ENCODE data around the gene STAMBP. TPM values are rescaled to one million over a fixed set of nuclear protein-coding genes. Genes with fewer than 3 reads are reported as not detected.
"Not testable (repeated sequence)": the region's sequence is repeated elsewhere in the genome, so short reads cannot be mapped to it uniquely, and the experiment has no call there.

The STAMBP gene
- total RNA-seq, 2 experiments from 2014 or later = 76.9 to 87.1 TPM

DNA sequence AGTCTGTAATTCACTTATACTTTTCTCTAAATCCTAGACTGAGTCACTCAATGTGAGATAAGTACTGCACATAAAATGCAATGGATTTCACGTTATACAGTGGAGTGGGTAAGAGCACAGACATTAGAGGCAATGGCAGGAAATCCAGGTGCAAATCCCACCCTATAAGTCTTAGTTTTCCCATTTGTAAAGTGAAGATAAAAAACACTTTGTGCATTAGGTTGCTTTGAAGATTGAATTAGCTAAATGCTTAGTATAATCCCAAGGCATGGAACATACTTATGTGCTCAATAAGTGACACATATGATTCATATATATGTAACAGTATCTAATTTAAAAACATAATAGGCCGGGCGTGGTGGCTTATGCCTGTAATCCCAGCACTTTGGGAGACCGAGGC is 74.6 kb downstream of the STAMBP start:
- Mint-ChIP-seq H3K27me3 (no peaks in the 10 kb centered on the region), H3K4me1 (ENCODE audit: low read depth) (peaks cover 7% of the 10 kb centered on the region), H3K4me3 (no peak overlapping the region), H3K27ac (no peak overlapping the region), H3K36me3 (ENCODE audit: low read depth) (no peaks in the 10 kb centered on the region), H3K9me3 (no peaks in the 10 kb centered on the region)
- no peak for TF ChIP-seq CTCF (IDR thresholded peaks at IDR 0.05)
- no peak for DNase-seq
- CTCF ChIA-PET = interaction anchor here (1.1 to 1.5 kb wide), 2 partner anchors 76 to 79 kb away, joined by 3 read pairs; no protein-coding TSS in a partner anchor
- ATAC-seq = no peak
- intact Hi-C loops (cut with micrococcal nuclease) = no loop called here
- POLR2A ChIA-PET = no interaction called here

GRCh38 chr2:73903949-73904613 is 75.3 kb downstream of the STAMBP start:
- POLR2A ChIA-PET; H3K36me3 Mint-ChIP-seq (ENCODE audit: low read depth); CTCF ChIA-PET; H3K9me3 Mint-ChIP-seq; DNase-seq; H3K4me3 Mint-ChIP-seq; H3K27me3 Mint-ChIP-seq; ATAC-seq; H3K27ac Mint-ChIP-seq; intact Hi-C loops (cut with micrococcal nuclease): not testable (repeated sequence)
- peaks cover 10% of the 10 kb centered on the region for H3K4me1 Mint-ChIP-seq (ENCODE audit: low read depth)

DNA sequence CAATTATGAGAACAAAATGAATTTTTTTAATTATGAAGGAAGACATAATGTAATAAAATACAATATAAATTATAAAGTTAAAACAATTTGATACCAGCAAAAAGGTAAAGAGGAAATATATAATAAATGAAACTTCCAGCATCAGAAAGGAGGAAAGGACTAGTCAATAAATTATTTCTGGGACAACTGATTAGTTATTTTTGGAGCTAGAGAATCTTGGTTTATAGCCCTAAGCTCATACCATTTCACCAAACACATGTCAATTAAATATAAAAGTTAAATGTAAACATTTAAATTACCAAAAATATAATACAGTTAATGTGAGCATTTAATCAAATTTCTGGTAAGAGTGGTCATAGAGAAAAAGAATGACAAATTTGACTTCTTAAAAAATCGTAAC is 76.2 kb downstream of the STAMBP start:
- DNase-seq = no peak
- ATAC-seq = no peak
- no peak for TF ChIP-seq CTCF (IDR thresholded peaks at IDR 0.05)
- intact Hi-C loops (cut with micrococcal nuclease) = no loop called here
- Mint-ChIP-seq H3K36me3 (ENCODE audit: low read depth) (no peaks in the 10 kb centered on the region), H3K27me3 (no peaks in the 10 kb centered on the region), H3K9me3 (no peaks in the 10 kb centered on the region), H3K27ac (no peak overlapping the region), H3K4me1 (ENCODE audit: low read depth) (peaks cover 10% of the 10 kb centered on the region), H3K4me3 (no peak overlapping the region)
- CTCF ChIA-PET = interaction anchor here (1.0 kb wide), 1 partner anchor 243 kb away, joined by 3 read pairs; the partner anchor contains the start of gene BOLA3
- POLR2A ChIA-PET = no interaction called here

- Mint-ChIP-seq H3K4me3 (no peak overlapping the region), H3K27ac (no peak overlapping the region), H3K27me3 (no peaks in the 10 kb centered on the region), H3K36me3 (ENCODE audit: low read depth) (no peaks in the 10 kb centered on the region), H3K9me3 (no peaks in the 10 kb centered on the region), H3K4me1 (ENCODE audit: low read depth) (peaks cover 10% of the 10 kb centered on the region)
- CTCF ChIA-PET = interaction anchor here (1.0 to 2.7 kb wide), 11 partner anchors 27 to 244 kb away, joined by 3 to 22 read pairs (median 6); partner anchors contain the start of gene BOLA3
- ATAC-seq = no peak
- no peak for DNase-seq
- POLR2A ChIA-PET = interaction anchor here (0.6 to 2.4 kb wide), 3 partner anchors 10 to 213 kb away, joined by 3 to 7 read pairs (median 4); no protein-coding TSS in a partner anchor
- intact Hi-C loops (cut with micrococcal nuclease) = no loop called here
- TF ChIP-seq CTCF (IDR thresholded peaks at IDR 0.05) = no peak
Observed at GRCh38 chr2:73906847-73907505, 78.2 kb downstream of the STAMBP start.

DNA sequence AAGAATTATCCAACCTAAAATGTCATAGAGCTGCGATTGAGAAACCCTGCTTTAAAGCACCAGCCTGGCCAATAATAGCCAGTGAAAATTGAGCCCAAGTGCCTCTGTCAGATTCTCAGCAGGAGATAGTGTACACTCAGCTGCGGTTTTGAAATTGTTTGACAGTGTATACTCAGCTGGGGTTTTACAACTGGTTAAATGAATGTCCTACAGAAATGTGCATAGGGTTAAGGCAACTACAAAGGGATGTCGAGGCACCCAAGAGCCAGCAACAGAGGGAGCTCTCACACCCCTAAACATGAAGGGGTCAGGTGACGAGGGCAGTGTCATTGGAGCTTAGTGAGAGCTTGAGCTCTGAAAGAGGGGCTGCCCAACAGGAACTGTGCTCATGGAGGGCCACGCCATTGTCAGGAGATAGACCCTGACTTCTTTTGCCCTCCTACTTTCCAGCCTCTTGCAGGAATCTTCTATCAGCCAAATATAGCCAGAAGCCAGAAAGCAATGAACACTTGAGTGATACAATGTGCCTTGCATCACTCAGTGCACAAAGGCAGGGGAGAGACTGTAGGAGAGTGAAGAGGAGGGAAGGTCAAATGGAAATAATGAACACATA is 79.2 kb downstream of the STAMBP start:
- intact Hi-C loops (cut with micrococcal nuclease) = no loop called here
- TF ChIP-seq CTCF (IDR thresholded peaks at IDR 0.05) = peak; percentile 48
- DNase-seq = peak; percentile 84
- peak; percentile 95 for ATAC-seq
- H3K36me3 Mint-ChIP-seq (ENCODE audit: low read depth) = no peaks in the 10 kb centered on the region
- CTCF ChIA-PET = interaction anchor here (0.6 to 2.7 kb wide), 38 partner anchors 9 to 257 kb away, joined by 3 to 22 read pairs (median 4); partner anchors contain the start of genes BOLA3, DGUOK and STAMBP
- POLR2A ChIA-PET = interaction anchor here (0.8 to 2.4 kb wide), 4 partner anchors 9 to 212 kb away, joined by 3 to 7 read pairs (median 4); no protein-coding TSS in a partner anchor
- H3K4me1 Mint-ChIP-seq (ENCODE audit: low read depth) = peaks cover 10% of the 10 kb centered on the region
- no peak overlapping the region for H3K4me3 Mint-ChIP-seq
- H3K27ac Mint-ChIP-seq = peak overlapping the region; percentile 75
- no peaks in the 10 kb centered on the region for H3K9me3 Mint-ChIP-seq
- no peaks in the 10 kb centered on the region for H3K27me3 Mint-ChIP-seq
